Tibial nerve (tissue), 3 donors: ENCODE data around the gene RALGAPB.

Source experiments
- CTCF ChIP-seq, 5 experiments: fragments of 200-600 bp in 3 of 5; fragments of 450-650 bp in 2 of 5; sonication (generic) in 3 of 5; IDR thresholded peaks; one replicate each; pipeline ENCODE4 v1.5.1; 2016 to 2019; ENCODE audit warnings: antibody characterized with exemption in 5 of 5, mild to moderate bottlenecking in 3 of 5, moderate library complexity in 2 of 5
- POLR2A ChIP-seq, 2 donors: fragments of 450-650 bp; IDR thresholded peaks; one replicate each; pipeline ENCODE4 v1.6.1; 2017; ENCODE audit warnings: antibody characterized with exemption in 2 of 2, mild to moderate bottlenecking in 2 of 2, moderate library complexity in 2 of 2

- TF ChIP-seq POLR2A (IDR thresholded peaks at IDR 0.05) (no peak), CTCF (IDR thresholded peaks at IDR 0.05) (no peak)
Observed at GRCh38 chr20:38453941-38454340, 18.7 kb upstream of the RALGAPB start.
